Muscle of leg (tissue), 11 donors: Measurements from ENCODE around the gene CUL2. TPM values are rescaled to one million over a fixed set of nuclear protein-coding genes. Genes with fewer than 3 reads are reported as not detected.

Source experiments
- DNase-seq: peaks from one replicate; pipeline ENCODE4 v3.0.0; 2013
- H3K27ac ChIP-seq: one replicate; pipeline ENCODE4 v1.5.1; 2013; ENCODE audit warnings: mild to moderate bottlenecking, low read length, control low read depth
- H3K27me3 ChIP-seq: one replicate; pipeline ENCODE4 v1.6.1; 2013; ENCODE audit warnings: low read length; ENCODE audit not compliant: control insufficient read depth, insufficient read depth
- H3K36me3 ChIP-seq: one replicate; pipeline ENCODE4 v1.6.1; 2013; ENCODE audit warnings: low read length; ENCODE audit not compliant: control insufficient read depth, insufficient read depth
- H3K4me1 ChIP-seq: one replicate; pipeline ENCODE4 v1.6.1; 2013; ENCODE audit warnings: low read length; ENCODE audit not compliant: control insufficient read depth, insufficient read depth
- H3K4me3 ChIP-seq: one replicate; pipeline ENCODE4 v1.5.1; 2013; ENCODE audit warnings: low read length, control low read depth
- H3K9me3 ChIP-seq: replicated peaks from 2 replicates; pipeline ENCODE4 v1.6.1; 2013; ENCODE audit warnings: low read depth, low read length; ENCODE audit not compliant: control insufficient read depth
- WGBS: methylation state at CpG from one replicate; pipeline ENCODE4 v1.1.5; 2013; ENCODE audit warnings: missing lambda C conversion rate; ENCODE audit not compliant: insufficient coverage; 5-methylcytosine and 5-hydroxymethylcytosine counted together
- polyA plus RNA-seq, 8 donors: library from polyadenylated mRNA; unstranded; fragments of 120-200 nt; gene quantifications; one replicate each; pipeline versions ENCODE4 v1.2.1 to v1.2.3, GENCODE V29; 2013; ENCODE audit warnings: inconsistent platforms in 1 of 8, low replicate concordance in 1 of 8; ENCODE audit not compliant: insufficient read length in 8 of 8, insufficient read depth in 1 of 8
- total RNA-seq: library from RNA; stranded (reverse); fragments of 120-200 nt; gene quantifications from one replicate; pipeline ENCODE4 v1.2.4, GENCODE V29; 2013

CUL2 gene
- total and polyA plus RNA-seq, 9 donors: 27.1 to 39.1 (median 35.7) TPM

GRCh38 chr10:35126530-35127288, 36.6 kb upstream of the CUL2 start, which contains the start of gene CREM:
Gene CREM, plus strand, starts transcription at chr10:35126846. Its CDS starts 10,990 bp downstream, at chr10:35137836.
- DNase-seq: peak; percentile 98
- peaks cover 9% of the 10 kb centered on the region for H3K4me1 ChIP-seq
- under 1% methylated on average over 57 of the region's 80 CpGs for WGBS
- H3K27ac ChIP-seq: peak within 1 kb of the TSS; percentile 100
- H3K36me3 ChIP-seq: no peaks in the 10 kb centered on the region
- no peaks in the 10 kb centered on the region for H3K9me3 ChIP-seq
- no peaks in the 10 kb centered on the region for H3K27me3 ChIP-seq
- H3K4me3 ChIP-seq: peak within 1 kb of the TSS; percentile 90

GRCh38 chr10:35126062-35126529, 36.0 kb upstream of the CUL2 start:
- WGBS: 57% methylated on average over 9 of the region's 13 CpGs
- H3K9me3 ChIP-seq: no peaks in the 10 kb centered on the region
- peak overlapping the region; percentile 44 for H3K4me3 ChIP-seq
- no peaks in the 10 kb centered on the region for H3K27me3 ChIP-seq
- no peaks in the 10 kb centered on the region for H3K36me3 ChIP-seq
- H3K27ac ChIP-seq: peak overlapping the region; percentile 100
- no peak for DNase-seq
- peaks cover 9% of the 10 kb centered on the region for H3K4me1 ChIP-seq

- H3K4me1 ChIP-seq: peaks cover 9% of the 10 kb centered on the region
- peak; percentile 10 for DNase-seq
- H3K27ac ChIP-seq: no peak overlapping the region
- H3K27me3 ChIP-seq: no peaks in the 10 kb centered on the region
- no peaks in the 10 kb centered on the region for H3K9me3 ChIP-seq
- no peaks in the 10 kb centered on the region for H3K36me3 ChIP-seq
- no peak overlapping the region for H3K4me3 ChIP-seq
- 81% methylated on average over 4 of the region's 6 CpGs for WGBS
These were observed 34.4 kb upstream of the CUL2 start for GRCh38 chr10:35124540-35124939.

GRCh38 chr10:35119378-35119777, 29.2 kb upstream of the CUL2 start:
- H3K27ac ChIP-seq: no peak overlapping the region
- WGBS: 100% methylated on average over 1 of the region's 1 CpG
- H3K9me3 ChIP-seq: no peaks in the 10 kb centered on the region
- DNase-seq: no peak
- no peaks in the 10 kb centered on the region for H3K4me1 ChIP-seq
- no peak overlapping the region for H3K4me3 ChIP-seq
- no peaks in the 10 kb centered on the region for H3K36me3 ChIP-seq
- no peaks in the 10 kb centered on the region for H3K27me3 ChIP-seq

GRCh38 chr10:35112571-35112970, 22.4 kb upstream of the CUL2 start:
- Histone ChIP-seq H3K27ac (no peak overlapping the region), H3K36me3 (no peaks in the 10 kb centered on the region), H3K9me3 (no peaks in the 10 kb centered on the region), H3K4me1 (no peaks in the 10 kb centered on the region), H3K27me3 (no peaks in the 10 kb centered on the region), H3K4me3 (no peak overlapping the region)
- 100% methylated on average over 1 of the region's 4 CpGs for WGBS
- DNase-seq: no peak

- H3K4me3 ChIP-seq: no peak overlapping the region
- WGBS: no CpG with 5 or more reads among the region's 7 CpGs
- no peaks in the 10 kb centered on the region for H3K9me3 ChIP-seq
- H3K27me3 ChIP-seq: no peaks in the 10 kb centered on the region
- no peaks in the 10 kb centered on the region for H3K36me3 ChIP-seq
- peak; percentile 35 for DNase-seq
- no peak overlapping the region for H3K27ac ChIP-seq
- no peaks in the 10 kb centered on the region for H3K4me1 ChIP-seq
These were observed 13.7 kb upstream of the CUL2 start for GRCh38 chr10:35103882-35104281.

- Histone ChIP-seq H3K36me3 (no peaks in the 10 kb centered on the region), H3K4me1 (no peaks in the 10 kb centered on the region), H3K27ac (no peak overlapping the region), H3K27me3 (peaks cover 5% of the 10 kb centered on the region), H3K4me3 (no peak overlapping the region), H3K9me3 (no peaks in the 10 kb centered on the region)
- DNase-seq: no peak
- 80% methylated on average over 1 of the region's 1 CpG for WGBS
These were observed 7.4 kb upstream of the CUL2 start for GRCh38 chr10:35097510-35097909.

- H3K27me3 ChIP-seq: peaks cover 5% of the 10 kb centered on the region
- H3K4me1 ChIP-seq: no peaks in the 10 kb centered on the region
- 63% methylated on average over 2 of the region's 2 CpGs for WGBS
- no peaks in the 10 kb centered on the region for H3K9me3 ChIP-seq
- no peak for DNase-seq
- H3K36me3 ChIP-seq: no peaks in the 10 kb centered on the region
- no peak overlapping the region for H3K27ac ChIP-seq
- no peak overlapping the region for H3K4me3 ChIP-seq
These were observed 6.2 kb upstream of the CUL2 start for GRCh38 chr10:35096312-35096711.

- WGBS: 64% methylated on average over 1 of the region's 1 CpG
- no peaks in the 10 kb centered on the region for H3K9me3 ChIP-seq
- peaks cover 5% of the 10 kb centered on the region for H3K27me3 ChIP-seq
- DNase-seq: peak; percentile 7
- H3K4me1 ChIP-seq: peaks cover 10% of the 10 kb centered on the region
- no peaks in the 10 kb centered on the region for H3K36me3 ChIP-seq
- no peak overlapping the region for H3K27ac ChIP-seq
- no peak overlapping the region for H3K4me3 ChIP-seq
These were observed 2.7 kb upstream of the CUL2 start for GRCh38 chr10:35092851-35093250.

- WGBS: 100% methylated on average over 6 of the region's 11 CpGs
These were observed 2.1 kb upstream of the CUL2 start for GRCh38 chr10:35091994-35092790.

More at GRCh38 chr10:35091994-35092790, 2.1 kb upstream of the CUL2 start:
- peaks cover 10% of the 10 kb centered on the region for H3K4me1 ChIP-seq
- peak; percentile 3 for DNase-seq
- no peak overlapping the region for H3K27ac ChIP-seq
- H3K36me3 ChIP-seq: no peaks in the 10 kb centered on the region
- H3K9me3 ChIP-seq: no peaks in the 10 kb centered on the region
- H3K27me3 ChIP-seq: peaks cover 4% of the 10 kb centered on the region
- no peak overlapping the region for H3K4me3 ChIP-seq
